SK-MEL-5 (cell line): ENCODE results near the gene SORBS2. TPM values are rescaled to one million over a fixed set of nuclear protein-coding genes. Genes with fewer than 3 reads are reported as not detected.

Experiments used
- DNase-seq: peaks from one replicate; pipeline ENCODE4 v3.0.0-alpha.2; 2016; ENCODE audit warnings: low read depth, low spot score
- in situ Hi-C: cut with HindIII; loops from 2 replicates; pipeline ENCODE4 v1.10.0; 2016; ENCODE audit warnings: low sequenced_read_pairs, high pct_unique_total_duplicates, low pct_unique_long_range_greater_than_20kb
- total RNA-seq: library from RNA; depleted of rRNA; stranded (reverse); fragments of >200 nt; shearing (Covaris generic); gene quantifications from 2 replicates; pipeline ENCODE4 v1.2.3, GENCODE V29; 2014

SORBS2 gene
- total RNA-seq, 1 experiment from 2014 or later: 45.8 TPM

DNA sequence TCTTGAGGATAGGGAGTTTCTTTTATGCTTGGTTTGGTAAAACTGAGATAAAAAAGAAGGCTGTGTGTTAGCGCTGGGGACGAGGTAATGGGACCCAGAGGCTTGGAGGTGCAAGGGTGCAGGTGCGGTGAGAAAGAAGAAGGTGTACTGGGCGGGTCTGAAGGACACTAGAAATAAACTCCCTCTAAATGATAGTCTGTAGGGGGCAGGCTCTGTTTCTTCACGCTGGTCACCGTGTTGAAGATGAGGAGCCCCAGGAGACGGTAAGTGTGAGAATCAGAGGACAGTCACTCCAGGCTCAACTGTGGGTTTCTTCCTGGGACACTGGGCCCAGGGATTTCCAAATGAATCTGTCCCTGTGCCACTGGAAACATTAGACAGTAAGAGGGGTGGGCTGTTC lies 131.4 kb downstream of the SORBS2 start:
- in situ Hi-C loops: no loop called here
- no peak for DNase-seq

- DNase-seq: no peak
- in situ Hi-C loops: no loop called here
Measured at GRCh38 chr4:185679523-185679922, 132.5 kb downstream of the SORBS2 start.

GRCh38 chr4:185677637-185678314 lies 134.2 kb downstream of the SORBS2 start:
- DNase-seq: no peak
- in situ Hi-C loops: no loop called here

DNA sequence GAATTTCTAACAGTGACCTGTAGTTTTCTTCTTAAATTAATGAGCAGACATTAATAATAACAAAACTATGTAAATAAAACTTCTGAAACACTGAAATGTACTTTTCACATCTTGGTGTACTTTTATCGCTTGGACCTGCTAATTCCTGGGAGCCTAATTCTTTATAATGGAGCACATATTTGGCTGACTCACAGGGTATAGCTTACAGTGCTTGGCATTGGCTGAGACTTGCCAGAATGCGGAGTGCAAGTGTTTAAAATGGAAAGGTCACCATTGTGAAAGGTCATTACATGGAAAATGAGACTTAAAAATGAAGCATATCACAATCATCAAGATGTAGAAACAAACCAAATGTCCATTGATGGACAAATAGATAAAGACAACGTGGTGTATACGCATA lies 139.4 kb downstream of the SORBS2 start:
- DNase-seq: no peak
- in situ Hi-C loops: no loop called here

DNA sequence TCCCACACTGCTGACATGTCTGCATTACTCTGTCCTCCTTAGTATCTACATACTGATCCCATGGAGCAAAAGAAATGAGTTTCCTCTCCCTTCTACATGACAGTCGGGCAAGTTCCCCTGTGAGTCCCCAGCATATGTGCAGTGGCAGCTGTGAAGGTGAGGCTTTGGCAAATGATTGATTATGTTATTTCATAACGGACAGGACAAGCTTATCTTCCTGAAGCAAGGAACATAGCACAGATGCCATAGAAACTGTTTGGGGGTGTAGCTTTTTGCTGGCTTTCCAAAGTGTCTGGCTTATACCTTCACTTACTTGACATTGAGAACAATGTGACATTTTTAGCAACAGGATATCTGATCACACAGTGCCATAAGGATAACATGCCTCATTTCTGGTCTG lies 139.8 kb downstream of the SORBS2 start:
- no peak for DNase-seq
- in situ Hi-C loops: no loop called here

- DNase-seq: no peak
- in situ Hi-C loops: no loop called here
Measured at GRCh38 chr4:185671496-185671895, 140.5 kb downstream of the SORBS2 start.

DNA sequence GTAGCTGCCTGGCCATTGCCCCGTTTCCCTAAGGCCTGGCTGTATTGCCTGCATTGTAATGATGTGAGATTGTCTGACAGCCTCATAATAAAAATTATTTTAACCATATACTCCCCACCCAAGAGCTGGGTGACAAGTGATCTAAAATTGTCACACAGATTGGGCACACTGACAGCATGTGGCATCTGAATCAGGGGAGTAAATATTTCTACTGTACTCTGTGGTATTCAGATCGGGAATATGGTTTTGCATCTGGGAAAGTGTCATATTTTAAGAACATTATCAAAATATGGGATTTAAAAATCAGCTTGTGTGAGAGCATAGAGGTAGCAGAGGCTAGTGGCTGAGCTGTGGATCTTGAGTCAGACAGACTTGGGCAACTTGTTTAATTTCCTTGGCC lies 140.9 kb downstream of the SORBS2 start:
- in situ Hi-C loops: no loop called here

DNA sequence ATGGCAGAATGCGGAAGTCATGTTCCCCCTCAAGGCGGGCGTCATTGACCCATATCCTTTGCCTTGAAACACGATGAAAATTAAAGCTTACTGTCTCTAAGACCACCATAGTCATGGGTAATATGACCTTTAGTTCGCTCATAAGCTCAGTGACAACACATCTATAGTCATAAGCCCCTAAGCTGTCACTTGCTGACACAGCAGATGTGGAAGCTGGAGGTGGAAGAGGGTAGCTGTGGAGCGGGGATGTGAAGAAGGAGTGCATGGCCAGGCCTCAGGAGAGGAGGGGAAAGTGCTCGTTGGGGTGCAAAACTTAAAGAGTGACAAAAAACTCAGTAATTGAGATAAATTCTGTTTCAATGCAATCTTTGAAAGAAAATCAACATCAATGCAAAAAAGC lies 142.7 kb downstream of the SORBS2 start:
- in situ Hi-C loops: loop anchor here (10.0 kb wide), 1 partner anchor 56 kb away; no protein-coding TSS in a partner anchor
- DNase-seq: no peak

More for the DNA sequence above, 140.9 kb downstream of the SORBS2 start:
- no peak for DNase-seq

DNA sequence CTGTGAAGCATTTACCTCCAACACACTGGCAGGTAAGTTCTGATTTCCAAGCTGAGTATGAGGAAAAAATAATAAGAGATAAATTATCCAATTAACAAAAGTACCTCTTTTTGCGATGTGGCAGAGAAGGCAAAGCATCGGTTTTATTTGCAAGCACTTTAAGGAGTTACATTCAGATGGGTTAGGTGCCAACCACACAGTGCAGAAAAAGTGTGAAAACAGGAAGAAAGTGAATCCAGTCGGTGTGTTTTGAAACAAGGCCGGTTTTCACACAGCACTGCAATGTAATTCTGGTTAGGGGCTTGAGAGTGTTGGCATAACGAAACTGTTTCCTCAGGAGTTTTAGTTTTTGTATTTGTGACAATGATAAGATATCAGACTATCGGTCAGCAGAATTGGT lies 145.8 kb downstream of the SORBS2 start:
- DNase-seq: no peak
- in situ Hi-C loops: loop anchor here (10.0 kb wide), 1 partner anchor 59 kb away; no protein-coding TSS in a partner anchor

DNA sequence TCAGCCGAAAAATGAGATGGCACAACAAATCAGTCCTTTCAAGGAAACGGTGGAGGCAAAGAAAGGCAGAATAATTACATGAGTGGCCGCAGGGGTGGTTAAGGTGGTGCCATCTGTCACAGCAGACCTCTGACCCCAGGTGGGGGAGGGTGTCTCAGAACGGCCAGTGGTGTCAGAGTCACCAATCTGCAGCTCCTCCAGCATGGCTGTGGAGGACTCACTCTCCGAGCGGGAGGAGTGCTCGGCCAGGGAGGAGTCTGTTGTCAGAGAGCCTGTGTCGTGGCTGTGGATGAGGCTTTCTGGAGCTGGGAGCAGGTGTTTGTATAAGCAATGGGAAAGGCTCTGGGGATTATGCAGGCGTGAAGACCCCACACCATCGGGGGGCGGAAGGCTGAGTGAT lies 146.3 kb downstream of the SORBS2 start:
- in situ Hi-C loops: loop anchor here (10.0 kb wide), 1 partner anchor 59 kb away; no protein-coding TSS in a partner anchor
- no peak for DNase-seq

DNA sequence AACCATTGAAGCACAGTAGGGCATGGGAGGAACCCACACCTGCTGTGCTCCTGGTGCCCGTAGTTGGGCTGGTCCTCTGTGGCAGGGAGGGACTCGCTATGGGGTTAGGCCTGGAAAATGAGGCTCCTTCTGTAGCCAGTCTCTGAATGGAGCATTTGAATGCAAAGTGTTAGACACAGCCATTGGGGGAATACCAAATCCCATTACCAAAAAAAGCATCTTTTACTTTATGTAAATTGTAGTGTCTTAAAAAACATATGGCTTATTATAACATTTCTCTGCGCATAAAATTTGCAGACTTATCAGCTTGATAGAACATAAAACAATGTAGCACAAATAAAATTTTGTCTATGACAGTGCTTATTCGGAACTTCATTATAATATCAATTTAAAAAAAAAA lies 147.5 kb downstream of the SORBS2 start:
- in situ Hi-C loops: loop anchor here (10.0 kb wide), 1 partner anchor 60 kb away; no protein-coding TSS in a partner anchor
- DNase-seq: no peak

DNA sequence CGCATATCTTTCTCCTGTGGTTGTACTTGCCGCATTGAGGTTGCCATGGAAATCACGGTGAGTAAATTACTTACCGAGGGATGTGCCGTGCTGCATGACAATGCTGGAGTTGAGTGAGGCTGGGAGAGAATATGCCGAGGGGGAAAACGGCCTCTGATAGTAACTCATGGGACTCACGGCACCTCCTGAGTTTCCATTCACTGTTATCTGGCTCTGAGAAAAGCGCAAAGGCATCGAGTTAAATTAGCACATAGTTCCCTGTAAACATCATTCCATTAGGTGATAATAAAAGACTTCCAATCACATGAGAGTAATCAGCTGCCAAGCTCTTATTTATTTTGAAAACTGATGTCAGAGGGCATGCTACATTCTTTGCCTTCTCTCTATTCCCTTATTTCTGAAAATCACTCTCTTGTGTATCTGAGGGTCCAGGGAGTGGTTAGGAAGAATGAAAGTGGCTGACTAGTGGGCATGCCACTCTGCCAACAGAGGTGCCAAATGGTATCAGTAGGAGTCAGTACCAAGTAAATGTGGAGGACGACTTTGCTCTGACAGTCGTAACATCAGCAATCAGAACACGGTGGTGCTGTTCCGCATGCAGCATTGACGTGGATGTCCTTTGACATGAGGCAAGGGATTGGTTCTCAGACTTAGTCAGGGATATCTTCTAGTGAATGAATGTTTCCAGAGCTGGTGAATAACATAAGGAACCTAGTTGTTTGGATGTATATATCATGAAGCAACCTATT lies 149.8 kb downstream of the SORBS2 start:
- no peak for DNase-seq
- in situ Hi-C loops: loop anchor here (10.0 kb wide), 1 partner anchor 63 kb away; no protein-coding TSS in a partner anchor

GRCh38 chr4:185660340-185660739 lies 151.7 kb downstream of the SORBS2 start:
- DNase-seq: peak; percentile 80
- in situ Hi-C loops: loop anchor here (10.0 kb wide), 1 partner anchor 64 kb away; no protein-coding TSS in a partner anchor

DNA sequence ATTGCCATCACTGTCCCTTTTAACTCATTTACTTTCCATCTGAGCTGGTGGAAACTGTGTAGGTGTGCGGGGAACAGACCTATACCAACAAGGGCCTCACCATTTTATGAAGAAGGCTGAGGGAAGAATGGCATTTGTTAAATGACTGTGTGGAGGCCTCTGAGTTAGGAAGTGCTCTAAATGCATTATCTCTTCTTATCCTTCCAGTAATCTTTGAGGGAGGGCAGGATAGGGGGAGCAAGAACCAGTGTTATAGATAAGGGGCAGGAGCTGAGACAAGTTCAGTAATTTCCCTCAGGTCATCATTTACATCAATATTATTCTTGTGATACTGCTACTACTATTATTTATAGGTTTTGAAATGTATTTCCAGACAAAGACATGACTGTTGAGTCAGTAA lies 154.3 kb downstream of the SORBS2 start:
- in situ Hi-C loops: no loop called here
- peak; percentile 58 for DNase-seq

DNA sequence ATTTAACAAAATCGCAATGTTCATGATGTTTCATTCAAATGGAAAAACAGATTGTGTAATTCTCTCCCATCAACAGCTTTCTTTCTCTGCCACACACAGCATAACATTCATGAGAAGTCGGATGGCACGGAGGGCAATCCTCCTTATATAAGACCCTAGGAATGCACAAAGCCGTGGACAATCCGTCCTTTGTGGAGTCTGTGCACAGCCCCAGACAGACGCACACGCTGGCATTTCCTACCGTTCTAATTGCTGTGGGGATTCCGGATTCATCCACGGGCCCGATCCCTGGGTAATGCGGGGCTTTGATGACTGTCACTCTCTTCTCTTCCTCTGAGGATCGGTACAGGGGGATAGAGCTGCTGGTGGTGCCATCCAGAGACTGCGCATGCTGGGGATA lies 154.8 kb downstream of the SORBS2 start:
- in situ Hi-C loops: no loop called here
- peak; percentile 98 for DNase-seq

- in situ Hi-C loops: no loop called here
- DNase-seq: peak; percentile 76
Measured at GRCh38 chr4:185656467-185656931, 155.5 kb downstream of the SORBS2 start.

DNA sequence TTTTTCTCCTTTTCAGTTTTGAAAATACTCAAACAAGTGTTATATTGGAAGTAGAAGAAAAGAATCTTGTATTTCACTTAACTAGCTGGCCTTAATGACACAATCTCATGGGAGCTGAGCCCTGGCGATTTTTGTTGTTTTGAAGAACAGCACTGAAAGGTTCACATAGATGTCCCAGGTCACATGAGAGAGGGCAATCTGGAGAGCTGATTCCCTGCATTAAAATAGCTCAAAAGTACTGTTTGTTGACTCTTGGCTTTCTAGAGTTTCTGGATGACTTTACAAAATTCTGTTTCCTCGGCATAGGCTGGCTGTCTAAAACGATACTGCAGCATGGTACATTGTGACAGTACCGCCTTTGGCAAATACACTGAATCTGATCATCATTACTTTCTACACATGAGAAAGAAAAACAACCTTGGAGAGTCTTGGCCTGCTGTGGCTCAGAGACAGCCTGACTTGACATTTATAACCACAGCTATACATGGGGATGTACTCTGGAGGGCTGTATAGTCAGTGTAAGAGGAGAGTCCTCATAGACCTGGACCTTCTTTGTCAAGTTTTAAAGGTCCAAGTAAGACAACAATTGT lies 156.9 kb downstream of the SORBS2 start:
- in situ Hi-C loops: no loop called here
- peak; percentile 52 for DNase-seq

DNA sequence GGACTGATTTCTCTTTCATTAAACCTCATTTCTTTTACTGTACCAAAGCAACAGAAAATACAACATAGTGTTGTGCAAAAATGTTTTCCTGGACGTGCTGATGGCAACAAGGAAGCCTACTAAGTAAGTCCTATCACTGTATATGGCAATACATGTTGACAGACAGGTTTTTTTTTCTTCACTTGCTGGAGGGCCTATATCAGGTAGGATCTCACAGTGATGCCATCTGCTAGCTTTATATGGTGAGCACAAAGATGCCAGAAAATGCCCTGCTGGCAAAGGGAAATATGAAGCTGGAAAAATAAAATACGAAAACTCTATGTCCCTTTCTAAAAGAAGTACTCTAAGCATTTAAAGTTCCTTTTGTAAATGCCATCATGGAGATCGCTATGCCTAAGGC lies 157.7 kb downstream of the SORBS2 start:
- DNase-seq: no peak
- in situ Hi-C loops: no loop called here
